GM20431 (cell line): ENCODE data around the gene RBMS3.

Experiments used
- in situ Hi-C: fragments of 300-500 bp; cut with MseI, MboI; formaldehyde crosslinking; loops from one replicate; pipeline ENCODE4 v1.15.0; 2020; ENCODE audit warnings: low sequenced_read_pairs; ENCODE audit not compliant: unreplicated experiment

Gene RBMS3

DNA sequence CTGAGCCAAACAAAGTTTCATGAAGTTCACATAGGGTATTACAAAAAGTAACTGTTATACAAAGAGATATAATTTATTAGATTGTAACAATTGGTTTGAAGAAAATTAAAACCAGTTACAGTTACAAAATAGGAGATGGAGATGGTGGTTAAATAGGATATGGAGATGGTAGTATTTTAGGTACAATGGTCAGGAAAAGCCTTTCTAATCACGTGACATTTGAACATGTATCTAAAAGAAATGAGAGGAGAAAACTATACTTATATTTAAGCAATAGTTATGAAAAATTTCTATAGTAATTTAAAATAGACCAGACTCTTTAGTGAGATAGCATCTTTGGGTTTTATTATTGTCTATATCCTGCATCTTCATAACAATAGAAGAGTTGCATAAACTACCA lies 312.9 kb downstream of the RBMS3 start:
- in situ Hi-C loops = no loop called here

DNA sequence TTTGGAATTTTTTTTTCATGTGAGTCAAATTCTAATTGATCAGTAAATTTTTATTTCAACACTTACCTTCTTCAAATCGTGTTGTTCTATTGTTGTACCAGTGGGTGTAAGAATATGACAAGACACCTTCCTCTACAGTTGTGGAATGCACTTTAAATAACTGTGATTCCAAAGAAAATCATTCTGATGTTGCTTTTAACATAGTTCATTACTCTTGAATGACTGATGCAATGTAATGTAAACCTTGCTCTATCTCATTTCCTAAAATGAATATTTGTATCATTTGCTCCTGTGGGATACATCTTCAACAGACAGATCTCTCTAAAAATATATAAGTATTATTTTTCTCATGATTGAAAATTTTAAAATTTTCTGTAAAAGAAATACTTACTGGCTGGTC lies 313.4 kb downstream of the RBMS3 start:
- in situ Hi-C loops = no loop called here

DNA sequence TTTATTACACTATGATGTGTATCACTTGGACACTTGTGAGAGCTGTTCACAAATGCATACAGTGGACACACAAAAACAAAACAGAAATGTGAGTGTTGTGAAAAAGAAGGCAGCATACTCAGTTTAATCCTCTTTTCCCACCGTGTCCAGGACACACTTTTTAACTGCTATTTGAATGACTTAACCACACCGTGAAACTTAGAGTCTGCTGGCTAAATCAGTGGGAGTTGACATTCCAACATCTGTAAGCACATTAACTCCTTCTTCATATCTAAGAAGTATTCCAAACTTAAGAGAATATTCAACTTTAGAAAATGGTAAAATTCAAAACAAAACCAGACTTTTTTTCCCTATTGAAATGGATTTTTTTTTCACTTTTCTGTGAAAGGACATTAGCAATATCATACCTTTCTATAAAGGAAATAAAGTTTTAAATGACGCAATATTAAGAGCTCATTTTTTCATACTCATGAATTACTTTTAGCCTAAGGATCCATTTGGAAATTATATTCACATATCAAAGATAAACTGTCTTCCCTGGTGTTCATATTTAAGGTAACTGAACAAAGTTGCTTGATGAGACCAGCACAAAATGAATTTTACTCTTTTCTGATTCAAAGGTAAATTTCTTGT lies 316.6 kb downstream of the RBMS3 start:
- in situ Hi-C loops = no loop called here

DNA sequence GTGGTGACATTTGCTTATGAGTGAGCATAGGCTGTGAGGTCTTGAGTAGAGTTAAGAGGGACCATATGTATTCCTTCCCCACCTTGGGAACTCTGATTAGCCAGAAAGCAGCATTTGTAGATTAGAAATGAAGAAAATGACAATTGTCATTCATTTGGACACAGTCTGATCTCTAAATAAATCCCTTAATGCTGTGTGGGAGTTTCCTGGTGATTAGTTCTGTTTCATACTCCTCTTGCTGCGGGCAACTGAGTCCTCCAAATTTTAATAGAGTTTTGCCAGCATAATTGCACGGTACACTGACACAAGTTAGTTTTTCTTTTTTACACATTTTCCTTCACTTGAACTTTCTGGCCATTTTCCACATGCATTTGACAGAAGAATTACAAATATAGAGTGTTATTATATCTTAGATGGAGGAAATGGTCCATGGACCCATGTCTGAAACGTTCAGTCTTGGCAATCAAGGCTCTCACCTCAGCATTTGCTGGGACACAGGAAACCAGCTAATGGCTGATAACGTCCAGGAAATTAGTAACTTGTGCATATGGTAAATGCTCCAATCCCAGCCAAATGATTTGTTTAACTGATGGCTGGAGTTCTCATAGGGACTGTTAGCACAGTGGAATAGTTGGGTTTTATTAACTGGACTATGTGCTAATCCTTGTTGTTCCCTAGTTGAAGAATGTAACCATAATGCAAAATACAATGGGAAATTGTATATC lies 321.2 kb downstream of the RBMS3 start:
- in situ Hi-C loops = no loop called here

DNA sequence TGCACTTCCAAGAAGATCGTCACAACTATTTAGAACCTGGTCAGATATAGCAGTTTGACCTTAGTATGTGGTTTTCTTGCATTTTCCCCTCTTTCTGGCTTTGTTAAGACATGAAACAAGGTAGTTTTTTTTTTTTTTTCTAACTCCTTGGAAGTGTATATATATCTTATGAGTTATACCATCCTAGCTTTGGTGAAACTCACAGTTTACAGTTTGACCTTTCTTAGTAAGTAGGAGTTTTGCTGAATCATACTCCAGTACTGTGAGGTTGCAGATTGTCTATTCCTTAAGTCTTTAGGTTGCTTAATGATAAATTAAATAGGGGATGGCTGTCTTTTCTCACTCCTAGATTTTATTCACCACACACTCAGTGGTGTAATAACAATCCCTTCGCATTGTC lies 325.0 kb downstream of the RBMS3 start:
- in situ Hi-C loops = no loop called here

DNA sequence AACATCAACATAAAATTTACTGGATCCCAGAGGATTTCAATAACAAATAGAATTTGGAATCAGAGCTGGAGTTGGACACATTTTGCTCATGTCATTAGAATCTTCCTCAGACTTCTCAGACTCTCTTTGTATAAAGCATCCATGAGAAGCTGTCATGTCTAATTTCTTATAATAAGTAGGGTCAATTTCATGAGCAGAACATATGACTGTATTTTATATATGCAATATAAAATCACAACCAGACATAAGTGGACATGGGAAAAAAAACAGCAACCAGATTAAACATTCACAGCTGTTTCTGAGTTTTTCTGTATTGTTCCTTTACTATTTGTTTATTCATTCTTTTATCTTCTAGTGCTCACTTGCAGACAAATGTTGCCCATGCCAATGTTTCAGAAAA lies 325.5 kb downstream of the RBMS3 start:
- in situ Hi-C loops = no loop called here

DNA sequence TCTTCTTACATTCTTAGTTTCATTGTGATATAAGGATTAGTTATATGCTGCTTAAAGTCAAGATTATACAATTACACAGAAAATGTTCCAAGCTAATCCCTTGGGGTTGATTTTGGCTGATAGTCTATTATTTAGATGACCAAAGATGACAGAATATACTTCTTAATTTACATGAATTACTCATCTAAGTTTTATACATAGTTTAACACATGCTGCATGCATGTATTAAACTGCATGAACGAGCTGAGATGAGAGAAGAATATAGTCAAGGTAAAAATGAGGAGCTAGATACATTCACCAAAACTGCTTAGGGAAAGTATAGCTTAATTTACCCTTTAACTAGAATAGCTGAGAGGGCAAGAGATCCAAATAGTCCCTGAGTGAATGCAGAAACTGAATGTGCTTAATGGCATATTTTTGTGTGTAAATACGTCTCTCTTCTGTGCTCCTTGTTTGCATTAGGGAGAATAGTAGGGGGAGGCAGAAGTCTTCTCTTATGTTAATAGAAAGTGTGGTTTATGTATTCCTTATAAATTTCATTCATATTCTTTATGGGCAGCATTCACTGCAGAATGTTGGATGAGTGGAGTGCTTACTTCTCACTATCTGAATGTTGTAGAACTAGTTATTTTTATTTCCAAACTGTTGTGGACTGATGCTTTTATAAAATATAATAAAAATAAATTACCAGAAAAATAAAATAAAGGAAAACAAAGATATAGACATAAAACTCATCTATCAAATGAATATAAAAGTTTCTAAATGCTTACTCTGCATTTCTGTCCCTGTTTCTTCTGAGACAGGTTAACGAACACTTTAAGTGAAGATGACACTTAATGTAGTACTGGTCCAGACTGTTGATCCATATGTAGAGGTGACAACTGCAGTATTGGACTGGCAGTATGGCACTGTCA lies 327.8 kb downstream of the RBMS3 start:
- in situ Hi-C loops = no loop called here

DNA sequence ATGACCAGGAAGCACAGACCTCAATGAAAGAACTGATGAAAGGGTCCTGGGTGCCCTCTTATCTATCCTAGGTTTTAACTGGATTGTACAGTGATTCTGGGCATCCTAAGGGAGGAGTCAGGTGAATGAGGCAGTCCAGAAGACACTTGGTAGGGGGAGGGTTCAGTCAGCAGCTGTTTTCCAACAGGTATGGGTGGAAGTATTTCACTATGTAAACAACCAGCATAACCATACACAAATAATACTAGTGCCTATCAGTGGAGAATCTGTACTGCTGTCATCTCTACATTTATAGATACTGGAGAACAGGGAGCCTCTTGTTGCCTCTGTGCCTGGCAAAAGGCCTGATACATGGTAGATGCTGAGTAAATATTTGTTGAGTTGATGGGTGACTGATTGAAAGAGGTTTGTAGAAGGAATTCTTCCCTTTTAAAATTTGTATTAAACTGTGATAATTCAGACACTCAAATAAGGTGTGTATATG lies 328.5 kb downstream of the RBMS3 start:
- in situ Hi-C loops = no loop called here

DNA sequence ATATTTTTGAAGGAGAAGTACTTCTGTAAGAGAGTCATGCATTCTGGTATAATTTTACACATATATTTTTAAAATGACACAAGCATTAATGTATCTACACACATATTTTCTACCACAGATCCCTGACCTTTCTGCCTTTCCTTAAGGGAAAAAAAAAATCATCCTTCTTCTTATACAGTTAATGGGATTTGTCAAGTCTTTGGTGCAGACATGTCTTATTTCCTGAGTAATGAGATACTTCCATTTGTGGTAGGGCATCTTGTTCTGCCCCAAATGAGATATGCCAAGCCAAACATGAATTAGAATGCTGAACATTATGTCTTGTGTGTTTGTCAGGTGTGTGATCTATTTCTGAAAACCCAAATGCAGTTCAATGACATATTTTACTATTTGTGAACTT lies 329.9 kb downstream of the RBMS3 start:
- in situ Hi-C loops = no loop called here

DNA sequence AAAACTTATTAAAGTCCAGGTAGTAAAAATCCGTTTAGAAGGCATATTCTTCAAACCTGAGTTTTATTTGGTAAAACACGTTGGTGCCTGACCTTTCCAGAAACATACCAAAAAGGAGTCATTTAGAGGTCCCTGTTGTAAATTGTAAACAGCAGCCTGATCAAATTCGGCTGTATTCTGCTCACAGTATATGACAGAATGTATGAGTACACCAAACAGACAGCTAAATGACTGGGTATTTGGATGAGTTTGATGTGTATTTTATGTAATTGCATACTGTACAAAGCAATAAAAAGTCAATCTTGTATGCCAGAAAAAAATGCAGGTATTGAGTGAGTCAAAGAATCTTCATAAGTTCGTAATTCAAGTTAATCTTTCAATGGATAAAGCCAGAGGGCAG lies 330.4 kb downstream of the RBMS3 start:
- in situ Hi-C loops = no loop called here

DNA sequence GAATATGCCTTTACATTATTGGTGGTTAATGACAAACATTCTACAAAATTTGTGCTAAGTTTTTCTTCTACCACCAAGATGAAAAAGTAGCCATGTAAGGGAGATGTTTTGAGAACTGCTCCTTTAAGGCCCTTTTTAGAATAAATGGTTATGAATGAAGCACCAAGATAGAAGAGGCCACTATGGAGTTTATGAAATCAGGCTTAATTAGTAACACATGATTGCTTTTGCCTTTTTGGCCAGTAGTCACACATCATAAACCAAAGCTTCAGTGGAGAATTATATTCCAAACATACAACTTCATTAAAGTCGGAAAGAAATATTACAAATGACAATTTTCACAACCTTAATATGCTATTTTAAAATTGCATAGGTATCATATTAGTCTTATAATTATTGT lies 331.7 kb downstream of the RBMS3 start:
- in situ Hi-C loops = no loop called here

DNA sequence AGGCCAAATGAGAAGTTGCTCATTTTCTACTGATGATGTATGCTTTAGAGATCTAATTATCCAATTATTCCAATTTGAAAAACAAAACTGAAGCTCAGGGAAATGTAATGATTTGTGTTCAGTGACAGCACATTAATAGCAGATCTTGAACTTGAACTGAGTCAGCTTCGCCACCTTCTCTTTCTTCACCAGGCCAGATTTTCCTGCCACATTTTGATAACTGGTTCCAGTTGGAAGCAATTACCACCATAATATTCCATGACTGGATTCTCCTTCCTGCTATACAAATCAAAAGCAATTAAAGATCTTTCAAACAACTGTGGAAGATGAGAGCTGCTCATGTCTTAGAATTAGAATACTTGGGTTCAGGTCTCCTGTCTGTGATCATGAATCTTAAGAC lies 334.1 kb downstream of the RBMS3 start:
- in situ Hi-C loops = no loop called here

DNA sequence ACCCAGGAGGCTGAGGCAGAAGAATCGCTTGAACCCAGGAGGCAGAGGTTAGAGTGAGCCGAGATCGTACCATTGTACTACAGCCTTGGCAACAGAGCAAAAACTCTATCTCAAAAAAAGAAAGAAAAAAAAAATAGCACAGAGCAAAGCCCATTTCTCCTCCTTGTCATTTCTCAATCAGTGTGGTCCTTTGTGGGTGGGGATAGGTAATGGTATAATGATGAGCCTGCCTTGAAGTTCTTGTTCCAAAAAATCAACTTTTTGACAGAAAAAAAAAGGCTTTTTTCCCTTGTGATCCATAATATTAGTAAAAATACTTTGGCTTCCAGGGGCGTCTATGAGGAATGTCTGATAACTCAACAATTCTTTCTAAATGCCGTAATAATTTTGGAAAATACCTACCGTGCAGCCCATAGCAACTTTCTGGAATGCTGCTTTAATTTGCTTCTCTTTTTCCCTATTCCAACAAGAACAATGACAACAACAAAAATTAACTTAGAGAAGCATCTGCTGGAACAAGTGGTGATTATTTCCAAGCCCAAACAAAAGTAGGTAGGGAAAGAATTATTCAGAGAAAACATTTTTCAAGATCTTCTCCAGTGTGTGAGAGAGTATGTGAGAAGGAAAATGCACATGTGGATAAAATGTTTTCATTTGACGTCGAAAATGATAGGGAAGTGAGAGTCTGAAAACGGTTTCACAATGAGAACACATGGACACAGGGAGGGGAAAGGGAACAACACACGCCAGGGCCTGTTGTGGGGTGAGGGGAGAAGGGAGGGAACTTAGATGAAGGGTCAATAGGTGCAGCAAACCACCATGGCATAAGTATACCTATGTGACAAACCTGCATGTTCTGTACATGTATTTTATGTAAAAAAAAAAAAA lies 337.8 kb downstream of the RBMS3 start:
- in situ Hi-C loops = no loop called here

DNA sequence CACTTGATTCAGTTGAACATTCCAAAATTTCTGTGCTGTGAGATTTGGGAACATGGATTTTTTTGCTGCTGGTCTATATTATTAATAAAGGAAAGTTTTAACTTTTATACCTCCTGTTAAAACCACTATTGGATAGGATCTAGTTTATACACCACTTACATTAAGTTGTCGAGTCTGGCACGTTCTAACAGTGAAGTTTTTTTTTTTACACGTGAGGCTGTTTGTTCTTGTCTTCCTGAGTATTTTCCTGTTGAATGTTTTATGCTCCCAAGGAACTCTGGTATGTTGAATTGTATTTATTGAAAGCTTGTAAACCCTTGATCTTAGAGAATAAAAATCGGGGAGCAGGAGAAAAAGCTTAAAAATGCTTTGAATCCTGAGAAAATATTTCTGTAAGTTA lies 338.8 kb downstream of the RBMS3 start:
- in situ Hi-C loops = no loop called here

DNA sequence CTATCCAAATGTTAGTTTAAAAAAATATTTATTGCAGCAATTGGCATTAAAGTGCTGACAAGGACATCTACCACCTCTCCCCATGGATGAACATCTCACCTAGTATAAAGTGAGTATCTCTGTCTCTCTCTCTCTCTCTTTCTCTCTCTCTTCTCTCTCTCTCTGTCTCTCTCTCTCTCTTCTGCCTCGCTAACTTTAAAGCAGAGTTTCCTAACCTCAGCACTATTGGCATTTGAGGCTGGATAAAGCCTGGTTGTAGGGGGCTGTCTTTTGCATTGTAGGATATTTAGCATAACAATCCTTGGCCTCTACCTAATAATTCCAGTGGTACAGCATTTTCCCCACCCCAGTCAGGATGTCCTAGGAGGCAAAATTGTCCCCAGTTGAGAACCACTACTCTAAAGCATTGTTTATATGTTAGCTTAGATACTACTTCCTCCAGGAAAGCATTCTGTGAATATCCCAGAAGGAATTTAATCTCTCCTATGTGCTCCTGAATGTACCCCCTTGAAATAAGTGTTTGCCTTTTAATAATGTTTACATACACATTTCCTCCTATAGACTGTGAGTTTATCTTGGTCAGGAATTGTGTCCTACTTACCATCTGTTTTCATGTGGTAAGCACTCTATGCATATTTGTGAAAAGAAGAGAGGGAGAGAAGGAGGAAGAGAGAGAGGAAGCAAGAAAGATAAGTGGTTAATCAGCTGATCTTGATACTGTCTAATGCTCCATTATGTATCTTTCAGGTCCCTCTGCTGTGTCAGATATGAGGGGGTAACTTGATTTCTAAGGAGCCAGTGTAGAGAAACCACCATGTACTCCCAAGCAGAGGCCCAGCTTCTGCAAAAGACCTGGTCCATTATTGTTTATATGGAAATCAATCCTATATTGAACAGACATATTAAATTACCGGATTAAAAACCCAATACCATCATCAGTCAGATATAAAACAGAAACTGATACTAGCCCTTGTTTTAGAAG lies 346.6 kb downstream of the RBMS3 start:
- in situ Hi-C loops = no loop called here

DNA sequence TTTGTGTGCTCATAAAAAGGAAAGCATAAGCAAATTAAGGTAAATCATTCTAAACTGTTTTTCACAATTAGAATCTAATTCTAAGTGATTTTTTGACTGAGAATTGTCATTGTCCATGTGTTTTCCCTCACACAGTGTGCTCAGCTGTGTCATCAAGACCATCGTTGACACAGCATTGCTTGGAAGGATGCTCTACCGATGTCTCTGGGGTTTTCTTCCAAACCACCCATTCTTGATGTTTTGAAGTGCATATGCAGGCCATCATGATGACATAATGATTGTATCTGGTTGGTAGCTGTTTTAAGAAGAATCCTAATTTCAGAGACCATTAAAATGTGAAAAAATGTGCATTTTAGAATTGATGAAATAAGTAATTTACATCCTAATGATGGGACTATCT lies 347.9 kb downstream of the RBMS3 start:
- in situ Hi-C loops = no loop called here

DNA sequence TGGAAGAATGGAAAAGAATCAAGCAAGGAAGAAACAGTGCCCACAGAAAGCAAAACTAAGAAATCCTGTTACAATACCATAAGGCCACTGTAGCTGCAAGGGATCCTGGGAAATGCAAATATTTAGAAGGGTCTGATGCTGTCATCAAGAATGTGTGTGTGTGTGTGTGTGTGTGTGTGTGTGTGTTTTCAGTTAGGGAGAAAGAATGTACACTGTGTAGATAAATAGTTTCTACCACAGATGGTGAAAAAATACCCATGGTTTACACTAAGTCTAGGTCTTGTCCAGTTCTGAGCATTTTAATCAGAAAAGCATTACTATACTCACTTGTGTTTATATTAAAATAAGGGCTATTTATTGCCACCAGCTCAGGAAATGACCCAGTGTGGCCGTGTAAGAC lies 355.0 kb downstream of the RBMS3 start:
- in situ Hi-C loops = no loop called here

DNA sequence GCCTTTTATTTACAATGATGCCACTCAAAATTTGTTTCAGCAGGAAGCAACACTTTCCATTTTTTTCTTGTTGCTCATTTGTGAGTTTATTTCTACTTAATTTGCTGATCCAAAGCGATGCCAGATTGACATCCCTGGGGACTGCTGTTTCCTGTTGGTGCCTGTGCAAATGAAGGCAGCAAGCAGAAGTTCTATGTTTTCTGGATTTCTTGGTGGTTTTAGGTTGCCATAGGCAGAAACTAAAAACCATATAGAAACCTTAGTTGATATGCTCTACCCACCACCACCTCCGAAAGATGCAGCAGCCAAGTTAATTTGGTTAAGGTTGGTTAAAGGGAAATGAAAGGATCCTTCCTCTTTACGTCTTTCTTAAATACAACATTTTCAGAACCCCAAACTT lies 356.2 kb downstream of the RBMS3 start:
- in situ Hi-C loops = no loop called here
